DOHH2 (cell line): ENCODE data around the gene PDGFD.
"Not testable (repeated sequence)": the region's sequence is repeated elsewhere in the genome, so short reads cannot be mapped to it uniquely, and the experiment has no call there.

Source experiments
- H3F3A ChIP-seq: fragments of 200-600 bp; sonication (generic), shearing (Covaris generic); 2 replicates; pipeline ENCODE4 v1.6.0; 2016; ENCODE audit warnings: antibody characterized with exemption, mild to moderate bottlenecking; ENCODE audit not compliant: control insufficient read depth, insufficient read depth
- H3K27ac ChIP-seq: fragments of 200-600 bp; sonication (generic); 2 replicates; pipeline ENCODE4 v1.5.1; 2014; ENCODE audit warnings: low read depth, mild to moderate bottlenecking, low read length, moderate library complexity
- H3K27me3 ChIP-seq: fragments of 200-600 bp; sonication (generic); 2 replicates; pipeline ENCODE4 v1.6.1; 2014; ENCODE audit warnings: mild to moderate bottlenecking, low read length, mixed read lengths; ENCODE audit not compliant: control insufficient read depth
- H3K36me3 ChIP-seq: fragments of 200-600 bp; sonication (generic); 2 replicates; pipeline ENCODE4 v1.6.1; 2014; ENCODE audit warnings: mild to moderate bottlenecking, low read length, moderate library complexity, mixed read lengths; ENCODE audit not compliant: control insufficient read depth
- H3K4me1 ChIP-seq: fragments of 200-600 bp; sonication (generic); 2 replicates; pipeline ENCODE4 v1.6.1; 2014; ENCODE audit warnings: mild to moderate bottlenecking, low read length, mixed read lengths; ENCODE audit not compliant: control insufficient read depth
- H3K4me2 ChIP-seq: fragments of 200-600 bp; sonication (generic); 2 replicates; pipeline ENCODE4 v1.6.0; 2014; ENCODE audit warnings: mild to moderate bottlenecking, low read length, moderate library complexity
- H3K4me3 ChIP-seq: fragments of 200-600 bp; sonication (generic); 2 replicates; pipeline ENCODE4 v1.5.1; 2014; ENCODE audit warnings: mild to moderate bottlenecking, low read length, mixed read lengths
- H3K79me2 ChIP-seq: fragments of 200-600 bp; sonication (generic); 2 replicates; pipeline ENCODE4 v1.6.1; 2014; ENCODE audit warnings: mild to moderate bottlenecking, low read length, mixed read lengths; ENCODE audit not compliant: control insufficient read depth
- H3K9me2 ChIP-seq: fragments of 200-600 bp; sonication (generic); replicated peaks from 2 replicates; pipeline ENCODE4 v1.6.1; 2014; ENCODE audit warnings: mild to moderate bottlenecking, low read length, mixed read lengths; ENCODE audit not compliant: control insufficient read depth
- H3K9me3 ChIP-seq: fragments of 200-600 bp; sonication (generic); 2 replicates; pipeline ENCODE4 v1.6.1; 2014; ENCODE audit warnings: antibody characterized with exemption, low read length, mixed read lengths; ENCODE audit not compliant: control insufficient read depth, insufficient read depth
- H4K20me1 ChIP-seq: fragments of 200-600 bp; sonication (generic); 2 replicates; pipeline ENCODE4 v1.6.0; 2014; ENCODE audit warnings: low read depth, mild to moderate bottlenecking, antibody characterized with exemption, low read length, moderate library complexity; ENCODE audit not compliant: control insufficient read depth, insufficient read depth
- CTCF ChIP-seq: fragments of 200-600 bp; sonication (generic); IDR thresholded peaks from one replicate; pipeline ENCODE4 v1.5.1; 2014; ENCODE audit warnings: antibody characterized with exemption, mild to moderate bottlenecking, low read depth, low read length; ENCODE audit not compliant: poor library complexity, severe bottlenecking
- EZH2phosphoT487 ChIP-seq: fragments of 200-600 bp; sonication (generic); IDR thresholded peaks from 2 replicates; pipeline ENCODE4 v1.6.1; 2017; ENCODE audit warnings: borderline replicate concordance, mild to moderate bottlenecking, antibody characterized with exemption, low read length, moderate library complexity, mixed read lengths

PDGFD gene

GRCh38 chr11:104049116-104049515 lies 114.8 kb downstream of the PDGFD start:
- Histone ChIP-seq H4K20me1 (no peaks in the 10 kb centered on the region), H3K79me2 (no peaks in the 10 kb centered on the region), H3K36me3 (no peaks in the 10 kb centered on the region), H3F3A (no peaks in the 10 kb centered on the region), H3K4me2 (no peak overlapping the region), H3K4me3 (no peak overlapping the region), H3K9me3 (no peaks in the 10 kb centered on the region), H3K4me1 (no peaks in the 10 kb centered on the region), H3K27ac (no peak overlapping the region), H3K9me2 (no peaks in the 10 kb centered on the region), H3K27me3 (no peaks in the 10 kb centered on the region)
- TF ChIP-seq EZH2phosphoT487 (no peak), CTCF (no peak)

- not testable (repeated sequence) for H3K4me3 ChIP-seq, H3K36me3 ChIP-seq, H3K27me3 ChIP-seq, H4K20me1 ChIP-seq, H3K27ac ChIP-seq, H3K9me2 ChIP-seq, H3K4me2 ChIP-seq, H3F3A ChIP-seq, H3K9me3 ChIP-seq, H3K79me2 ChIP-seq, H3K4me1 ChIP-seq
These were observed 117.1 kb downstream of the PDGFD start for GRCh38 chr11:104046858-104047257.

- no peaks in the 10 kb centered on the region for H4K20me1 ChIP-seq
- H3K36me3 ChIP-seq = no peaks in the 10 kb centered on the region
- H3K9me3 ChIP-seq = no peaks in the 10 kb centered on the region
- no peak overlapping the region for H3K4me3 ChIP-seq
- no peak overlapping the region for H3K27ac ChIP-seq
- H3K4me1 ChIP-seq = no peaks in the 10 kb centered on the region
- H3K4me2 ChIP-seq = no peak overlapping the region
- no peaks in the 10 kb centered on the region for H3K79me2 ChIP-seq
- H3F3A ChIP-seq = no peaks in the 10 kb centered on the region
- TF ChIP-seq EZH2phosphoT487 (no peak), CTCF (no peak)
- no peaks in the 10 kb centered on the region for H3K9me2 ChIP-seq
- H3K27me3 ChIP-seq = no peaks in the 10 kb centered on the region
These were observed 117.6 kb downstream of the PDGFD start for GRCh38 chr11:104046331-104046730.

- no peak overlapping the region for H3K4me3 ChIP-seq
- TF ChIP-seq CTCF = no peak
- no peak for TF ChIP-seq EZH2phosphoT487
- no peaks in the 10 kb centered on the region for H3K79me2 ChIP-seq
- no peak overlapping the region for H3K4me2 ChIP-seq
- no peak overlapping the region for H3K27ac ChIP-seq
- H3K9me3 ChIP-seq = no peaks in the 10 kb centered on the region
- H3K9me2 ChIP-seq = no peaks in the 10 kb centered on the region
- no peaks in the 10 kb centered on the region for H4K20me1 ChIP-seq
- no peaks in the 10 kb centered on the region for H3K36me3 ChIP-seq
- no peaks in the 10 kb centered on the region for H3F3A ChIP-seq
- no peaks in the 10 kb centered on the region for H3K4me1 ChIP-seq
- H3K27me3 ChIP-seq = no peaks in the 10 kb centered on the region
These were observed 120.2 kb downstream of the PDGFD start for GRCh38 chr11:104043678-104044239.
